SK-N-MC (cell line): ENCODE results near the gene TNFAIP1.
"Not testable (repeated sequence)": the region's sequence is repeated elsewhere in the genome, so short reads cannot be mapped to it uniquely, and the experiment has no call there.

Experiments
- EZH2 ChIP-seq: fragments of 200-600 bp; sonication (generic); IDR thresholded peaks from one replicate; pipeline ENCODE4 v1.6.1; 2017; ENCODE audit warnings: antibody characterized with exemption
- FOXP2 ChIP-seq: optimal IDR thresholded peaks from 2 replicates; pipeline ENCODE3; 2011; ENCODE audit warnings: mild to moderate bottlenecking, moderate library complexity; ENCODE audit not compliant: insufficient read depth; ENCODE audit errors: extremely low read length, control extremely low read depth
- POLR2AphosphoS5 ChIP-seq: IDR thresholded peaks from 2 replicates; pipeline ENCODE4 v1.6.1; 2012; ENCODE audit warnings: mild to moderate bottlenecking, low read depth, low read length, borderline replicate concordance

GRCh38 chr17:28338769-28339212 is 3.2 kb downstream of the TNFAIP1 start:
- TF ChIP-seq POLR2AphosphoS5, EZH2, FOXP2: not testable (repeated sequence)
